HuH-7 (cell line): ENCODE measurements around the gene VSX1.

Source experiments
- DNase-seq: peaks from one replicate; pipeline ENCODE4 v3.0.0; 2011; ENCODE audit warnings: low spot score

The VSX1 gene

GRCh38 chr20:25040438-25040831, 41.5 kb downstream of the VSX1 start:
- DNase-seq, result no peak

DNA sequence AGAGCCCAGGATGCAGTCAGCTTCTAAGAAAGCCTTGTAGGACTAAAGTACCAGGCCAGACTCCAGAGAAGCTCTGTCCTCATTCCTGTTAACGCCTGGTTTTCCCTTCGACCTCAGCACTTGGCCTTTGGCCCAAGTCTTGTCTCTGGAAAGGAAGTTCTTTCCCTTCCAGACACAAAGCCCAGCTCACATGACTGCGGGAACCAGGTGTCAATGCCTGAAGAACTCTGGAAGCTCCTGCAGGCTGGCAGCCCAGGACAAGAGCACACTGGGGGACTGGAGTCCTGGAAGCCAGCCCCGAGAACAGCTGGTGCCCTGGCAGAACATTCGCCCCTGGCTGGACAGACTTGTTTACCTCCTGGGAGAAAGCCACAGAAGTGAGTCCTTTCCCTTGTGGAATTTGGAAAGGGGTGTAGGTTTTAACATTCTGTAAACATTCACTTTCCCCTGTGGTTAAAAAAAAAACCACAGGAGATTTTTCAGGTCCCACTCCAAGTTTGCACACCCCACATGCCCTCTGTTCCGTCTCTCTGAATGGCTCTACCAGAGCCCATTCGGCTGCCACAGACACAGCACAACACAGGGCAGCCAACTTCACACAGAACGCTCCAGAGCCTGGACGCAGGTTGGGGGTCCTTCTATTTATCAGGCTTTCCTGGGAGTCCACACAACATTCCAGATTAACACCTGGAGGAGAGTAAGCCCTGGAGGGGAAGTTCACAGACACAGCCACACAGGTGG, 42.1 kb downstream of the VSX1 start:
- no peak for DNase-seq

- no peak for DNase-seq
Measured at GRCh38 chr20:25038591-25039015, 43.3 kb downstream of the VSX1 start.

GRCh38 chr20:25038103-25038410, 43.9 kb downstream of the VSX1 start:
- no peak for DNase-seq

DNA sequence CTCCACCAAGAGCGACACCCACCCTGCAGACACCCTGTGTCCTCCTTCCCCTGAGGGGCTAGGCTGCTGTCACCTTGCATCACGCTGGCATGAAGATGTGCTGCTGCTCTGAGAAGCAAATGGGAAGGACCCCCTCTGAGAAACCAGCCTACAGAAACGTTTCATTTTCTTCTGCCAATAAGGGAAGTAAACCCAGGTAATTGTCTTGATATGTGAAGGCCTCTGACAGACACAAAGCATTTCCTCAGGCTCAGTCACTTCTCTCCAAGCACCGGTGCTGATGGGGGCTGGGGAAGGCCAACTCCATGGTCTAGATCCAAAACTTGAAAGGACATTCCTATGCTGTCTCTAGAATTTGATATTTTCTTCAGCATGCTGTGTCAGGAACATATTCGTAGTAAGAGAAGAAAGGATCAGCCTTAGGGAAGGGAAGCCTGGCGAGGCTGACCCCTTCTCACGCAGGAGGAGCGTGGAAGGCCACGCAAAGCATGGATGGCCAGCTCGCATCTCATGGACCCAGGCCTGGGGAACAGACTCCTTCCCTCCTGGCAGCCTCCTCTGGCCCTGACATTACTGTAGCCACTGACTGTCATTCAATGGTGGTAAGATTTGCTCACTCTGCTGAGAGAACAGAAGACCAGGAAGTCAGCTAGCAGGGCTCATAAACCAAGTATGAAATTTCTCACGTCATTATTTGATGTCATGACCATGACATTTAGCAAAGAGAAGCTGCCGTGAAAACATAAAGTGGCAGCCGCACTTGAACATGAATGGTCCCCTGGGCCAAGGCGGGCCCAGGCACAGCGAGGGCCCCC, 44.4 kb downstream of the VSX1 start:
- no peak for DNase-seq

- no peak for DNase-seq
Measured at GRCh38 chr20:25036331-25036936, 45.5 kb downstream of the VSX1 start.

DNA sequence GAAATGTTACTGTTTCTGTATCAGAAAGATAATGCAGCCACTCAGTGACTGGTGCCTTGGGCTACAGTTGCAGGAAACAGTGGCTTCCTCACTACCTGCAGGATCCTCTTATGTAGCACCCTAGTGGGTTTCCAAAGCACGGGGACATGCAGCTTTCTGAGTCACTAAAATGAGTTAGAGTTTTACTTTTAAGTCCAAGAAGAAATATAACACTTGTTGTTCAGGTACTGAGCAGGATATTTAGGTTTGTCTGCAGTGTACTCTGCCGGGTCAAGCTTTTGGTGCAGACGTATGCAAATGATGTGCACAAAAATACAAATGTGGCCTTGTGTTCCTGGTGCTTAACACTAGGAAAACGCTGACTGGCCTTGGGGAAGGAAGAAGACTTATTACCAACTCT, 46.0 kb downstream of the VSX1 start:
- no peak for DNase-seq

DNA sequence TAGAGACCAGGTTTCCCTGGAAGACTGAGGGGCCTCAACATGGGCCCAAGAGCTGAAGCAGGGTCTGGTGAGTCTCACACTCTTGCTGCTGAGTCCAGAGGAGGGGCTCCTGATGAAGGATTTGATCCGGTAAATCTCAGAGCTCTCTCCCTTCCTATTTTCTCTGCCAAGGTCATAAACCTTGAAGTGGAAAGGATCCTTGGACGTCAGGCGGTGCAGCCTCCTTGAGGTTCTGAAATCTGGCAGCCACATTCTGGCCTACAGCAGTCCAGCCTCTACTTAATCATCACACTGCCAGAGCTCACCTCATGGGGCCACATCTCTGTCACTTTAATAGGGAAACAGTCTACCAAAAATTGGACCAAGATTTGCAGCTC, 48.0 kb downstream of the VSX1 start:
- no peak for DNase-seq

- DNase-seq, result no peak
Measured at GRCh38 chr20:25033265-25033923, 48.5 kb downstream of the VSX1 start.

GRCh38 chr20:25032478-25033264, 49.3 kb downstream of the VSX1 start:
- DNase-seq, result no peak

- DNase-seq, result no peak
Measured at GRCh38 chr20:25032065-25032477, 49.9 kb downstream of the VSX1 start.

DNA sequence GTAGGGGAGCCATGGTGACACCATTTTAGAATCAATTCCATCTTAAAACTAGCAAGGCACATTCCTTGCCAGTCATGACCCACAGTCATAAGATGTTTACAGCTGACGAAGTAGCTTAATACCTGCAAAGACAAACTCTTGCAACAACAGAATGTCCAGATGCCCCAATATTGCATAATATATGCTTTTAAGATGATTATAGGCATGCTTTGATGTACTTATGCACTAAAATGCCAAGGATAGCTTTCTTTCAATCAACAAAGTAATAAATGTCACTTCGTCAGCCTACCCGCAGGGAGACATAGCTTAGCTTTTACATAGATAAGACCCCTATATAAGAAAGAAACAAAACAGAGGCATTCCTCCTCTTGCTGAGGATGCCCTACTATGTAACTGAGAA, 50.7 kb downstream of the VSX1 start:
- no peak for DNase-seq

- no peak for DNase-seq
Measured at GRCh38 chr20:25030649-25031207, 51.2 kb downstream of the VSX1 start.

DNA sequence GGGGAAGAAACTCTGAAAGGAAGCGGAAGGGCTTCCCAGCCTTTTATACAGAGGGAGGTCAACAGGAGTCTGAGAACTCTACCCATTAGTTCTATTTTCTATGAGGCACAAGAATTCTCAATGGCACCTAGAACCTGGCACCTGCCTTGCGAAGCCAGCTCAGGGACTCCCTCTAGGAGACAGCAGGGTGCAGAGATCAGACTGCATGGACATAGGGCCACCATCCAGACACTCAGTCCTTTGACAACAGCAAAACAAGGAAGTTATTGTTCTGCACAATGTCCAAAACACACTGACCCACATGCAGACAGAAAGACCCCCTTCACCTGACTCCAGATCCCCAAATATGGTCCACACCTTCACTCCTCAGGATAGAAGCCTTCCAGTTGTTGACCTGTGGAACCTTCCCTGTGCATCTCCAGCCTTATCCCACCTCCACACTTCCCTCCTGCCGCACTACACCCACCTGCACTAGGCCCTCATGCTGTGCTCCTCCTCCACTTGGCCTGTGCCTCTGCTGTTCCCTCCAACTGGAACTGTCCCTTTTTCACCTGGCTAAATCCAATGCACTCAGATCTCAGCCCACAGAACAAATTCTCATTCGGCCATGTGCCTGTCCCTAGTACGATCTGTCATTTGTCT, 51.8 kb downstream of the VSX1 start:
- no peak for DNase-seq

DNA sequence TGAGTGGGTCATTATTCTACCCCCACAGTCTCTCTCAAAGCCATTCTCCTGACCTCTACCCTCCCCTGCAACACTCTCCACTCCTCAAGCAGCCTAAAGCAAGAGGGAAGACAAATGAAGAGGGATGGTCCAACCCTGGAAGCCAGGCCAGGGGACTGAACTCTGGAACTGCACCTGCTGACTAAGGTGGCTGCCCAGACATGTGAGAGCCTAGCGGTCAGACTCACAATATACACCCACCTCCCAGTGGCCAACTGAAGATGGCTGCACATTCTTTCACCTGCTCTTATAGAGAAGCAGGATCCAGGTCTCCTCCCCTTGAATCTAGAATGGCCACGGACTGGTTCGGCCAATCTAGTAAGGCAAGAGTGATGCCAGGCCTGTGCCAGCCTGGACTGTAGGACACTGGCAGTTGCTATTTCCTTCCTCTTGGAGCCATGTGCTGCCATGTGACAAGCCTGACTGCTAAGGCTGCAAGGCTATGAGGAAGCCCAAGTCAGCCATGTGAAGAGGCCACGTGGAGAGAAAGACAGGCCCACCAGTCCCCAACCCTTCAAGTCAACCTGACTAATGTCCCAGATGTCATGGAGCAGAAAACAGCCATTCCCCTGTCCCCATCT, 55.8 kb downstream of the VSX1 start:
- no peak for DNase-seq
